GM10266 (cell line): ENCODE measurements around the gene GOLGA6L10.
"Not testable (repeated sequence)": the region's sequence is repeated elsewhere in the genome, so short reads cannot be mapped to it uniquely, and the experiment has no call there.

Source experiments
- DNase-seq: peaks from one replicate; pipeline ENCODE4 v3.0.0; 2012; ENCODE audit errors: extremely low spot score
- CTCF ChIP-seq: IDR thresholded peaks from 2 replicates; pipeline ENCODE4 v1.5.1; 2012; ENCODE audit warnings: mild to moderate bottlenecking, low read depth; ENCODE audit not compliant: control insufficient read depth, insufficient read depth; ENCODE audit errors: missing control alignments

GOLGA6L10 gene

GRCh38 chr15:82332711-82333602 lies 16.3 kb downstream of the GOLGA6L10 start:
- not testable (repeated sequence) for DNase-seq

GRCh38 chr15:82331576-82332304 lies 17.5 kb downstream of the GOLGA6L10 start:
- DNase-seq: not testable (repeated sequence)

GRCh38 chr15:82330921-82331320 lies 18.4 kb downstream of the GOLGA6L10 start:
- not testable (repeated sequence) for DNase-seq

GRCh38 chr15:82329039-82329438 lies 20.2 kb downstream of the GOLGA6L10 start:
- not testable (repeated sequence) for DNase-seq

GRCh38 chr15:82327372-82327771 lies 21.9 kb downstream of the GOLGA6L10 start:
- DNase-seq: not testable (repeated sequence)

GRCh38 chr15:82326896-82327295 lies 22.4 kb downstream of the GOLGA6L10 start:
- DNase-seq: not testable (repeated sequence)

- DNase-seq: not testable (repeated sequence)
Observed at GRCh38 chr15:82325646-82326045, 23.6 kb downstream of the GOLGA6L10 start.

- not testable (repeated sequence) for DNase-seq
Observed at GRCh38 chr15:82324831-82325230, 24.4 kb downstream of the GOLGA6L10 start.

GRCh38 chr15:82322488-82322887 lies 26.8 kb downstream of the GOLGA6L10 start:
- DNase-seq: not testable (repeated sequence)

GRCh38 chr15:82320861-82321260 lies 28.4 kb downstream of the GOLGA6L10 start:
- DNase-seq: not testable (repeated sequence)

GRCh38 chr15:82319522-82320278 lies 29.6 kb downstream of the GOLGA6L10 start:
- DNase-seq: not testable (repeated sequence)

GRCh38 chr15:82318281-82318680 lies 31.0 kb downstream of the GOLGA6L10 start:
- DNase-seq: not testable (repeated sequence)

- not testable (repeated sequence) for DNase-seq
Observed at GRCh38 chr15:82317516-82317915, 31.8 kb downstream of the GOLGA6L10 start.

GRCh38 chr15:82317091-82317489 lies 32.2 kb downstream of the GOLGA6L10 start:
- DNase-seq: no peak

GRCh38 chr15:82316247-82317090 lies 32.8 kb downstream of the GOLGA6L10 start:
- DNase-seq: not testable (repeated sequence)

More at GRCh38 chr15:82317091-82317489, 32.2 kb downstream of the GOLGA6L10 start:
- no peak for TF ChIP-seq CTCF
